ENCODE data around the gene RCSD1. TPM values are rescaled to one million over a fixed set of nuclear protein-coding genes. Genes with fewer than 3 reads are reported as not detected.
A peak's percentile ranks its signal among the peaks of the same experiment; 100 is the strongest.

RCSD1 gene
- total and polyA plus RNA-seq, 2 of the 13 experiments (the other 11 are each of a cell fraction or from before 2014, with no cell fraction given) = not detected

DNA sequence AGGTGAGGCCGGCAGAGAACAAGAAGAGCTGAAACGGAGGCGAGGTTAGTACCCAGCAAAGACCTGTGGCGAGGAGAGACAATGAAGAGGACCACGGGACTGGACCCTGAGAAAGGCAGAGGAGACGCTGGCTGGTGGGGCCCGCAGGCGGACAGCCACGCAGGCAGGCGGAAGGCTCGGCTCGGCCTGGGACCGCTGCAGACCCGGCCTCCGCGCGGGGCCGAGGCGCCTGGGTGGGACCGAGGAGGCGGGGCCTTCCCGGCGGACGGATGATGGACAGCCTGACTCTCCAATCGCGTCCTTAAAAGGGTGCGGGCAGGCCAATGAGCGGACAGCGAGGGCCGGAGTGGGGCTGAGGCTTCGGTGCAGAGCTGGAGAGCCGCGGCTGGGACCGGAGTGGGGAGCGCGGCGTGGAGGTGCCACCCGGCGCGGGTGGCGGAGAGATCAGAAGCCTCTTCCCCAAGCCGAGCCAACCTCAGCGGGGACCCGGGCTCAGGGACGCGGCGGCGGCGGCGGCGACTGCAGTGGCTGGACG lies 91.7 kb downstream of the RCSD1 start, which contains the start of gene MPZL1 (continued):
- TF ChIP-seq RBM39 (IDR thresholded peaks at IDR 0.05; ENCODE audit: low read depth, low read length, poor library complexity, severe bottlenecking) (peak; percentile 71), KMT2B (CRISPR knock-in tag; IDR thresholded peaks at IDR 0.05) (no peak; the same call in 1 of the 2 replicates), FOXC1 (CRISPR knock-in tag; IDR thresholded peaks at IDR 0.05; ENCODE audit: borderline replicate concordance) (peak; percentile 78; the same call in 1 of the 2 replicates), ZBTB42 (CRISPR knock-in tag; IDR thresholded peaks at IDR 0.05) (no peak), FLYWCH1 (CRISPR knock-in tag; IDR thresholded peaks at IDR 0.05) (no peak), KAT2B (IDR thresholded peaks at IDR 0.05; ENCODE audit: borderline replicate concordance, low read depth, low read length) (no peak), HOXA5 (CRISPR knock-in tag; IDR thresholded peaks at IDR 0.05) (no peak), NCOA2 (CRISPR knock-in tag; IDR thresholded peaks at IDR 0.05) (no peak), NFIC (IDR thresholded peaks at IDR 0.05; ENCODE audit: low read length) (no peak), ZIK1 (CRISPR knock-in tag; IDR thresholded peaks at IDR 0.05; ENCODE audit: borderline replicate concordance, low read depth) (peak; percentile 91; the same call in 1 of the 2 replicates), ZNF773 (CRISPR knock-in tag; IDR thresholded peaks at IDR 0.05; ENCODE audit: borderline replicate concordance) (no peak), ZNF441 (CRISPR knock-in tag; IDR thresholded peaks at IDR 0.05; ENCODE audit: borderline replicate concordance) (no peak), CREB1 (IDR thresholded peaks at IDR 0.05) (no peak), CREB1 (CRISPR knock-in tag; IDR thresholded peaks at IDR 0.05) (no peak), ZZZ3 (CRISPR knock-in tag; IDR thresholded peaks at IDR 0.05; ENCODE audit: borderline replicate concordance) (no peak), NFYB (CRISPR knock-in tag; IDR thresholded peaks at IDR 0.05) (peak; percentile 96), EP300 (IDR thresholded peaks at IDR 0.05; ENCODE audit: low read depth in 2 of 2, low read length in 2 of 2) (no peak), EP300 (CRISPR knock-in tag; IDR thresholded peaks at IDR 0.05; ENCODE audit: borderline replicate concordance) (no peak), JARID2 (CRISPR knock-in tag; IDR thresholded peaks at IDR 0.05; ENCODE audit: insufficient replicate concordance) (no peak), TOE1 (CRISPR knock-in tag; IDR thresholded peaks at IDR 0.05) (no peak), SMARCE1 (IDR thresholded peaks at IDR 0.05; ENCODE audit: borderline replicate concordance) (no peak), ZNF331 (CRISPR knock-in tag; IDR thresholded peaks at IDR 0.05) (peak; percentile 56; the same call in 1 of the 2 replicates), AGO1 (IDR thresholded peaks at IDR 0.05; ENCODE audit: low read depth, low read length, poor library complexity, severe bottlenecking) (no peak)
- TF ChIP-seq, protein P1, sequence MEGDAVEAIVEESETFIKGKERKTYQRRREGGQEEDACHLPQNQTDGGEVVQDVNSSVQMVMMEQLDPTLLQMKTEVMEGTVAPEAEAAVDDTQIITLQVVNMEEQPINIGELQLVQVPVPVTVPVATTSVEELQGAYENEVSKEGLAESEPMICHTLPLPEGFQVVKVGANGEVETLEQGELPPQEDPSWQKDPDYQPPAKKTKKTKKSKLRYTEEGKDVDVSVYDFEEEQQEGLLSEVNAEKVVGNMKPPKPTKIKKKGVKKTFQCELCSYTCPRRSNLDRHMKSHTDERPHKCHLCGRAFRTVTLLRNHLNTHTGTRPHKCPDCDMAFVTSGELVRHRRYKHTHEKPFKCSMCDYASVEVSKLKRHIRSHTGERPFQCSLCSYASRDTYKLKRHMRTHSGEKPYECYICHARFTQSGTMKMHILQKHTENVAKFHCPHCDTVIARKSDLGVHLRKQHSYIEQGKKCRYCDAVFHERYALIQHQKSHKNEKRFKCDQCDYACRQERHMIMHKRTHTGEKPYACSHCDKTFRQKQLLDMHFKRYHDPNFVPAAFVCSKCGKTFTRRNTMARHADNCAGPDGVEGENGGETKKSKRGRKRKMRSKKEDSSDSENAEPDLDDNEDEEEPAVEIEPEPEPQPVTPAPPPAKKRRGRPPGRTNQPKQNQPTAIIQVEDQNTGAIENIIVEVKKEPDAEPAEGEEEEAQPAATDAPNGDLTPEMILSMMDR (CRISPR knock-in tag; IDR thresholded peaks at IDR 0.05) = no peak
- TF ChIP-seq, protein P2, sequence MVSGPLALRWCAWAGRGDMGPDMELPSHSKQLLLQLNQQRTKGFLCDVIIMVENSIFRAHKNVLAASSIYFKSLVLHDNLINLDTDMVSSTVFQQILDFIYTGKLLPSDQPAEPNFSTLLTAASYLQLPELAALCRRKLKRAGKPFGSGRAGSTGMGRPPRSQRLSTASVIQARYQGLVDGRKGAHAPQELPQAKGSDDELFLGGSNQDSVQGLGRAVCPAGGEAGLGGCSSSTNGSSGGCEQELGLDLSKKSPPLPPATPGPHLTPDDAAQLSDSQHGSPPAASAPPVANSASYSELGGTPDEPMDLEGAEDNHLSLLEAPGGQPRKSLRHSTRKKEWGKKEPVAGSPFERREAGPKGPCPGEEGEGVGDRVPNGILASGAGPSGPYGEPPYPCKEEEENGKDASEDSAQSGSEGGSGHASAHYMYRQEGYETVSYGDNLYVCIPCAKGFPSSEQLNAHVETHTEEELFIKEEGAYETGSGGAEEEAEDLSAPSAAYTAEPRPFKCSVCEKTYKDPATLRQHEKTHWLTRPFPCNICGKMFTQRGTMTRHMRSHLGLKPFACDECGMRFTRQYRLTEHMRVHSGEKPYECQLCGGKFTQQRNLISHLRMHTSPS (CRISPR knock-in tag; IDR thresholded peaks at IDR 0.05; ENCODE audit: low read depth) = no peak
- TF ChIP-seq, protein P3, sequence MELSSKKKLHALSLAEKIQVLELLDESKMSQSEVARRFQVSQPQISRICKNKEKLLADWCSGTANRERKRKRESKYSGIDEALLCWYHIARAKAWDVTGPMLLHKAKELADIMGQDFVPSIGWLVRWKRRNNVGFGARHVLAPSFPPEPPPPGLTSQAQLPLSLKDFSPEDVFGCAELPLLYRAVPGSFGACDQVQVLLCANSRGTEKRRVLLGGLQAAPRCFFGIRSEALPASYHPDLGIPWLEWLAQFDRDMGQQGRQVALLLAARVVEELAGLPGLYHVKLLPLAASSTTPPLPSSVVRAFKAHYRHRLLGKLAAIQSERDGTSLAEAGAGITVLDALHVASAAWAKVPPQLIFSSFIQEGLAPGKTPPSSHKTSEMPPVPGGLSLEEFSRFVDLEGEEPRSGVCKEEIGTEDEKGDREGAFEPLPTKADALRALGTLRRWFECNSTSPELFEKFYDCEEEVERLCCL (CRISPR knock-in tag; IDR thresholded peaks at IDR 0.05; ENCODE audit: borderline replicate concordance) = no peak
